ENCODE results near the gene HCST.

GRCh38 chr19:35939307-35940077 is 37.2 kb downstream of the HCST start:
- no peak for TF ChIP-seq POLR2A (IDR thresholded peaks at IDR 0.05; ENCODE audit: insufficient read depth in 1 of 2, low read depth in 2 of 2, low read length in 2 of 2)
- no peak for TF ChIP-seq EZH2 (conservative IDR thresholded peaks at IDR 0.05; ENCODE audit: low read depth, low read length)
- TF ChIP-seq CTCF (CRISPR knock-in tag; IDR thresholded peaks at IDR 0.05): no peak
- no peak for TF ChIP-seq POLR2AphosphoS2 (IDR thresholded peaks at IDR 0.05; ENCODE audit: low read depth, low read length)
